ENCODE data around the gene NAALADL2.

DNA sequence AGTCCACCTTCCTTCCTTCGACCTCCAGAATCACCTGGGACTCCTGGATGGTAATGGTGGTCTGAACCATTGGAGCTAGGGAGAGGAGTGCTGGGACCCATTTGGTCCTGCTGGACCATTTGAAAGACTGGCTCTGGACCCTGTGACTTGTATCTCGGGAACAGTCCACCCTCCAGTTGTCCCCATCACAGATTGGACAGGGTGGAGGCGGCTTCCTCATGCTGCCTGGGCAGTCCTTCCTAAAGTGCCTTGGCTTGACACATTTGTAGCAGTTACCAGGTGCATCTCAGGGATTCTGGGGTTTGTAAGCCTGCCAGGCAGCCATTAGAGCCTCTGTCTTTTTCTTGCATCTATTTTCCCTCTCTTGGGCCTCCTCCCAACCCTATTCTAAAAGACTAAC is 758.1 kb downstream of the NAALADL2 start:
- TF ChIP-seq RAD21 (IDR thresholded peaks at IDR 0.05) = no peak
- TF ChIP-seq, protein P1, sequence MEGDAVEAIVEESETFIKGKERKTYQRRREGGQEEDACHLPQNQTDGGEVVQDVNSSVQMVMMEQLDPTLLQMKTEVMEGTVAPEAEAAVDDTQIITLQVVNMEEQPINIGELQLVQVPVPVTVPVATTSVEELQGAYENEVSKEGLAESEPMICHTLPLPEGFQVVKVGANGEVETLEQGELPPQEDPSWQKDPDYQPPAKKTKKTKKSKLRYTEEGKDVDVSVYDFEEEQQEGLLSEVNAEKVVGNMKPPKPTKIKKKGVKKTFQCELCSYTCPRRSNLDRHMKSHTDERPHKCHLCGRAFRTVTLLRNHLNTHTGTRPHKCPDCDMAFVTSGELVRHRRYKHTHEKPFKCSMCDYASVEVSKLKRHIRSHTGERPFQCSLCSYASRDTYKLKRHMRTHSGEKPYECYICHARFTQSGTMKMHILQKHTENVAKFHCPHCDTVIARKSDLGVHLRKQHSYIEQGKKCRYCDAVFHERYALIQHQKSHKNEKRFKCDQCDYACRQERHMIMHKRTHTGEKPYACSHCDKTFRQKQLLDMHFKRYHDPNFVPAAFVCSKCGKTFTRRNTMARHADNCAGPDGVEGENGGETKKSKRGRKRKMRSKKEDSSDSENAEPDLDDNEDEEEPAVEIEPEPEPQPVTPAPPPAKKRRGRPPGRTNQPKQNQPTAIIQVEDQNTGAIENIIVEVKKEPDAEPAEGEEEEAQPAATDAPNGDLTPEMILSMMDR (IDR thresholded peaks at IDR 0.05; ENCODE audit: low read depth, low read length, missing input control) = no peak
- TF ChIP-seq JUND (IDR thresholded peaks at IDR 0.05) = no peak
- TF ChIP-seq, protein P2, sequence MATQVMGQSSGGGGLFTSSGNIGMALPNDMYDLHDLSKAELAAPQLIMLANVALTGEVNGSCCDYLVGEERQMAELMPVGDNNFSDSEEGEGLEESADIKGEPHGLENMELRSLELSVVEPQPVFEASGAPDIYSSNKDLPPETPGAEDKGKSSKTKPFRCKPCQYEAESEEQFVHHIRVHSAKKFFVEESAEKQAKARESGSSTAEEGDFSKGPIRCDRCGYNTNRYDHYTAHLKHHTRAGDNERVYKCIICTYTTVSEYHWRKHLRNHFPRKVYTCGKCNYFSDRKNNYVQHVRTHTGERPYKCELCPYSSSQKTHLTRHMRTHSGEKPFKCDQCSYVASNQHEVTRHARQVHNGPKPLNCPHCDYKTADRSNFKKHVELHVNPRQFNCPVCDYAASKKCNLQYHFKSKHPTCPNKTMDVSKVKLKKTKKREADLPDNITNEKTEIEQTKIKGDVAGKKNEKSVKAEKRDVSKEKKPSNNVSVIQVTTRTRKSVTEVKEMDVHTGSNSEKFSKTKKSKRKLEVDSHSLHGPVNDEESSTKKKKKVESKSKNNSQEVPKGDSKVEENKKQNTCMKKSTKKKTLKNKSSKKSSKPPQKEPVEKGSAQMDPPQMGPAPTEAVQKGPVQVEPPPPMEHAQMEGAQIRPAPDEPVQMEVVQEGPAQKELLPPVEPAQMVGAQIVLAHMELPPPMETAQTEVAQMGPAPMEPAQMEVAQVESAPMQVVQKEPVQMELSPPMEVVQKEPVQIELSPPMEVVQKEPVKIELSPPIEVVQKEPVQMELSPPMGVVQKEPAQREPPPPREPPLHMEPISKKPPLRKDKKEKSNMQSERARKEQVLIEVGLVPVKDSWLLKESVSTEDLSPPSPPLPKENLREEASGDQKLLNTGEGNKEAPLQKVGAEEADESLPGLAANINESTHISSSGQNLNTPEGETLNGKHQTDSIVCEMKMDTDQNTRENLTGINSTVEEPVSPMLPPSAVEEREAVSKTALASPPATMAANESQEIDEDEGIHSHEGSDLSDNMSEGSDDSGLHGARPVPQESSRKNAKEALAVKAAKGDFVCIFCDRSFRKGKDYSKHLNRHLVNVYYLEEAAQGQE (IDR thresholded peaks at IDR 0.05) = no peak
- no peak for TF ChIP-seq SP1 (IDR thresholded peaks at IDR 0.05)
- no peak for TF ChIP-seq RXRA (IDR thresholded peaks at IDR 0.05)
- TF ChIP-seq, protein P3, sequence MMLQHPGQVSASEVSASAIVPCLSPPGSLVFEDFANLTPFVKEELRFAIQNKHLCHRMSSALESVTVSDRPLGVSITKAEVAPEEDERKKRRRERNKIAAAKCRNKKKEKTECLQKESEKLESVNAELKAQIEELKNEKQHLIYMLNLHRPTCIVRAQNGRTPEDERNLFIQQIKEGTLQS (IDR thresholded peaks at IDR 0.05) = no peak
- no peak for TF ChIP-seq YY1 (IDR thresholded peaks at IDR 0.05)
- TF ChIP-seq EGR1 (IDR thresholded peaks at IDR 0.05; ENCODE audit: low read depth in 2 of 2) = no peak
- no peak for TF ChIP-seq HNF4A (conservative IDR thresholded peaks at IDR 0.05)
- no peak for TF ChIP-seq TAF1 (conservative IDR thresholded peaks at IDR 0.05)

Measured in liver (tissue), 3 donors.